Epithelial cell of esophagus (primary cell): ENCODE results near the gene C5.

ENCODE experiments used
- DNase-seq: peaks from one replicate; pipeline ENCODE4 v3.0.0; 2010; ENCODE audit warnings: low read depth
- H3K4me3 ChIP-seq: 2 replicates; pipeline ENCODE4 v1.5.1; 2011; ENCODE audit warnings: mild to moderate bottlenecking, low read length, control low read depth
- TF ChIP-seq, protein P1 (sequence below): IDR thresholded peaks from 2 replicates; pipeline ENCODE4 v1.5.1; 2011; ENCODE audit warnings: low read depth, mild to moderate bottlenecking, low read length, control low read depth, inconsistent platforms; ENCODE audit not compliant: insufficient read depth; ENCODE audit errors: missing control alignments

Gene C5

DNA sequence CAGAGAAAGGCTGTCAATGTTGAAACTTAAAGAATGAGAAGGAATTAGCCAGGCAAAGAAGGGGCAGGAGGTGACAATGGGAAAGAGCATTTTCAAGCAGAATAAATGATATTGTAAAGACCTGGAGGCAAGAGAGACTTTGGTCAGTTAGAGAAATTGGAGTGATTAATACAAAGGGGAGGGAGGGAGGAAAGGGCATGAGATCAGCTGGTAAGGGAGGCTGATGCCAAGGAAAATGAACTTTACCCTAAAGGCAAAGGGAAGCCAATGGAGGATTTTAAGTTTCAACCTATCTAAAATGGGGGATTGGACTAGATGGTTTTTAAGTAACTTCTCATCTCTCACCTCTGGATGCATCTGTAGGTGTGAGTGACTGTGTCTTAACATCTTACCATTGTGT, 23.3 kb downstream of the C5 start:
- no peak for DNase-seq
- TF ChIP-seq, protein P1, sequence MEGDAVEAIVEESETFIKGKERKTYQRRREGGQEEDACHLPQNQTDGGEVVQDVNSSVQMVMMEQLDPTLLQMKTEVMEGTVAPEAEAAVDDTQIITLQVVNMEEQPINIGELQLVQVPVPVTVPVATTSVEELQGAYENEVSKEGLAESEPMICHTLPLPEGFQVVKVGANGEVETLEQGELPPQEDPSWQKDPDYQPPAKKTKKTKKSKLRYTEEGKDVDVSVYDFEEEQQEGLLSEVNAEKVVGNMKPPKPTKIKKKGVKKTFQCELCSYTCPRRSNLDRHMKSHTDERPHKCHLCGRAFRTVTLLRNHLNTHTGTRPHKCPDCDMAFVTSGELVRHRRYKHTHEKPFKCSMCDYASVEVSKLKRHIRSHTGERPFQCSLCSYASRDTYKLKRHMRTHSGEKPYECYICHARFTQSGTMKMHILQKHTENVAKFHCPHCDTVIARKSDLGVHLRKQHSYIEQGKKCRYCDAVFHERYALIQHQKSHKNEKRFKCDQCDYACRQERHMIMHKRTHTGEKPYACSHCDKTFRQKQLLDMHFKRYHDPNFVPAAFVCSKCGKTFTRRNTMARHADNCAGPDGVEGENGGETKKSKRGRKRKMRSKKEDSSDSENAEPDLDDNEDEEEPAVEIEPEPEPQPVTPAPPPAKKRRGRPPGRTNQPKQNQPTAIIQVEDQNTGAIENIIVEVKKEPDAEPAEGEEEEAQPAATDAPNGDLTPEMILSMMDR, result no peak
- H3K4me3 ChIP-seq, result no peak overlapping the region

DNA sequence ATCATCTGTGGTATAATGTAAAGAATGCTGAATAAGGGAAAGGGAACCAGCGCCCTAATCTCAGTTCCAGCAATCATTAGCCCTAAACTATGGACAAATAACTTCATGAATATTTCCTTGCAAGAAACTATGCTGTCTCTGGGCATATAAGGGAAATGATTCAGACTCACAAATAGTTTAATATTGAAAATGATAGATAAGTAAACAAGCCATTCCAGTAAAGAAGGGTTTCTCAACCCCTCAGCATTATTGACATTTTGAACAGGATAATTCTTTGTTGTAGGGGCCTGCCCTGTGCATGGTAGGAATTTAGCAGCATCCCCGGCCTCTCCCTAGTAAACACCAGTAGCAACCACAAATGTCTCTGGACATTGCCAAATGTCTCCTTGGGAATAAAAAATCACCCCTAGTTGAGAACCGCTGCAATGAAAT, 23.8 kb downstream of the C5 start:
- TF ChIP-seq, protein P1, result no peak
- DNase-seq, result no peak
- H3K4me3 ChIP-seq, result no peak overlapping the region

- DNase-seq, result no peak
- TF ChIP-seq, protein P1, result no peak
- no peak overlapping the region for H3K4me3 ChIP-seq
These were observed 25.8 kb downstream of the C5 start for GRCh38 chr9:121024237-121024636.

DNA sequence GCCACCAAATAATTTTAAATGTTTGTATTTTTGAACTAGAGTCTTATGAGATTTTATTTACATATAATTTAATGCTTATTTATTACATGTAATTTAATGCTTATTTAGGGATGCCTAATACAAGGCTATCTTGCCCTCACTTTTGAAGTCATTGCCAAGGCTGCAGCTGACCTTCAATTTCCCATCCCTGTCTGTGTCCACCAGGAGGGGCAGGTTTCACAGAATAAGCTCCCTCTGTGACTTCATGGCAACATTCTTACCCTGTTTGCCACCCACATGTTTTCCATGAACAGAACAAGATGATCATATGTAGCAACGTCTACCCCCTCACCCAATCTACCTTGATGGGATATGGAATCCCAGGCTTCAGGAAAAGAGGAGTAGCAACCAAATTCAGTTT, 27.0 kb downstream of the C5 start:
- peak; percentile 3 for DNase-seq
- TF ChIP-seq, protein P1, result peak; percentile 17

GRCh38 chr9:121021301-121021700, 28.8 kb downstream of the C5 start:
- H3K4me3 ChIP-seq, result no peak overlapping the region
- DNase-seq, result no peak

More for the DNA sequence above, 27.0 kb downstream of the C5 start:
- no peak overlapping the region for H3K4me3 ChIP-seq

GRCh38 chr9:121019273-121019672, 30.8 kb downstream of the C5 start:
- DNase-seq, result no peak
- no peak overlapping the region for H3K4me3 ChIP-seq
- TF ChIP-seq, protein P1, result no peak

More at GRCh38 chr9:121021301-121021700, 28.8 kb downstream of the C5 start:
- TF ChIP-seq, protein P1, result no peak

DNA sequence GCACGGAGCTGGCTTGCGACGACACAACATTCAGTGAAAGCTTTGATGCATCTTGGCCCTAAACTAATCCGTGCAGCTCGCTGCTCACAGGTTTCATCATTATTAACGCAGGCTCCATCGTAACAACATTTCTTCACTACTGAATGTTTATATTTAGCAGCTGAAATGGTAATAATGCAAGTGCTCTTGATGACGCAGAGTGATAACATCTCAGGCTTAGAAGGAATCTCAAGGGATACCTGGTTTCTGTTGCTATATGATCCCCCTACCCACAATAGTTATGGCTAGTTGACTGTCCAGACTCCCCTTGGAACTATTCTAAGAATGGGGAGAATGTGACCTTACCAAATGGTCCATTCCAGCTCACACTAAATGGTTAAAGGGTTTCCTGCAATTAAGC, 36.2 kb downstream of the C5 start:
- no peak for DNase-seq
- TF ChIP-seq, protein P1, result no peak
- no peak overlapping the region for H3K4me3 ChIP-seq
